Central memory CD8-positive, alpha-beta T cell (primary cell): ENCODE results near the gene HOXA11.

Experiments
- ATAC-seq: fragments of 150-1000 bp; cut with Tn5 transposase; replicated peaks from 2 replicates; pipeline ENCODE4 v1.10.0; 2022; ENCODE audit warnings: mild to moderate bottlenecking, moderate FRiP score, moderate number of reproducible peaks; ENCODE audit not compliant: poor library complexity, severe bottlenecking; ENCODE audit errors: extremely low read depth
- DNase-seq, 2 donors: peaks; one replicate each; pipeline ENCODE4 v3.0.0; 2021; ENCODE audit warnings: low spot score in 2 of 2
- H3K27ac Mint-ChIP-seq: one replicate; pipeline ENCODE4 v1.8.0; 2022; ENCODE audit warnings: low read depth, mild to moderate bottlenecking, moderate library complexity, mixed read lengths
- H3K27me3 Mint-ChIP-seq: one replicate; pipeline ENCODE4 v1.8.0; 2022; ENCODE audit warnings: mixed read lengths
- H3K36me3 Mint-ChIP-seq: one replicate; pipeline ENCODE4 v1.8.0; 2022; ENCODE audit warnings: mild to moderate bottlenecking, moderate library complexity, mixed read lengths; ENCODE audit not compliant: insufficient read depth
- H3K4me1 Mint-ChIP-seq: one replicate; pipeline ENCODE4 v1.8.0; 2022; ENCODE audit warnings: mixed read lengths
- H3K4me3 Mint-ChIP-seq: one replicate; pipeline ENCODE4 v1.8.0; 2022; ENCODE audit warnings: mild to moderate bottlenecking, moderate library complexity, mixed read lengths
- H3K9me3 Mint-ChIP-seq: one replicate; pipeline ENCODE4 v1.8.0; 2022; ENCODE audit warnings: mixed read lengths

Gene HOXA11

GRCh38 chr7:27131390-27131819 is 53.6 kb downstream of the HOXA11 start:
- H3K27me3 Mint-ChIP-seq: peaks cover 68% of the 10 kb centered on the region
- no peak overlapping the region for H3K27ac Mint-ChIP-seq
- ATAC-seq: no peak

More at GRCh38 chr7:27131390-27131819, 53.6 kb downstream of the HOXA11 start:
- H3K4me1 Mint-ChIP-seq: no peaks in the 10 kb centered on the region
- peak overlapping the region; percentile 44 for H3K4me3 Mint-ChIP-seq
- no peaks in the 10 kb centered on the region for H3K9me3 Mint-ChIP-seq
- H3K36me3 Mint-ChIP-seq: no peaks in the 10 kb centered on the region
- no peak for DNase-seq
